K562 (cell line): ENCODE results near the gene CHCHD6. TPM values are rescaled to one million over a fixed set of nuclear protein-coding genes. Genes with fewer than 3 reads are reported as not detected.

Experiments
- ATAC-seq: fragments of 200-7000 bp; cut with Tn5 transposase; 3 replicates; pipeline ENCODE4 v1.9.1; 2020; ENCODE audit warnings: moderate library complexity
- BruUV-seq: library from RNA; stranded (reverse); fragments of 400-500 nt; replicated peaks from 2 replicates; lab custom pipeline; 2021; lab: Mats Ljungman, UMichigan
- CTCF ChIA-PET: fragments of 300-600 bp; formaldehyde crosslinking; extraction: SDS; loops from one replicate; lab custom pipeline; 2021; ENCODE audit warnings: low intra/inter-chr PET ratio; lab: Yijun Ruan, JAX
- POLR2A ChIA-PET: fragments of 300-600, 350-650 bp; sonication (Branson Sonifier 250); formaldehyde crosslinking; extraction: SDS; loops from one replicate; lab custom pipeline; 2021; ENCODE audit warnings: antibody characterized with exemption, inconsistent platforms; lab: Yijun Ruan, JAX
- DNase-seq, 4 experiments: peaks; one replicate each; pipeline versions ENCODE4 v3.0.0 to v3.0.0-alpha.2; 2011 to 2018; ENCODE audit warnings: low spot score in 3 of 4, mixed read lengths in 3 of 4; ENCODE audit errors: extremely low read depth in 1 of 4
- FAIRE-seq: peaks from 2 replicates; lab custom pipeline; 2011; peaks lifted over from hg19 to GRCh38; lab: Jason Lieb, UNC
- H2AFZ ChIP-seq: 2 replicates; pipeline ENCODE4 v1.6.0; 2011; ENCODE audit warnings: low read depth, low read length, control low read depth, inconsistent platforms
- H3K27ac ChIP-seq: fragments of 200-600 bp; 3 replicates; pipeline ENCODE4 v1.8.0; 2011; ENCODE audit warnings: low read depth, mild to moderate bottlenecking, control low read depth, inconsistent platforms, low read length, moderate library complexity, mixed read lengths; ENCODE audit errors: extremely low read depth
- H3K27me3 ChIP-seq, 2 experiments: fragments of 300-600 bp in 1 of 2; 2 replicates in 1 of 2; 3 replicates in 1 of 2; pipeline versions ENCODE4 v1.6.0 to v1.8.0; 2011; ENCODE audit warnings: inconsistent platforms in 2 of 2, low read length in 2 of 2, mild to moderate bottlenecking in 1 of 2, mixed read lengths in 1 of 2, moderate library complexity in 1 of 2; ENCODE audit not compliant: control insufficient read depth in 2 of 2, insufficient read depth in 2 of 2
- H3K36me3 ChIP-seq: fragments of 300-600 bp; 3 replicates; pipeline ENCODE4 v1.8.0; 2011; ENCODE audit warnings: mild to moderate bottlenecking, low read length, inconsistent platforms; ENCODE audit not compliant: control insufficient read depth, insufficient read depth
- H3K4me1 ChIP-seq, 2 experiments: fragments of 200-600 bp in 1 of 2; replicated peaks in 1 of 2; 2 replicates in 1 of 2; 3 replicates in 1 of 2; pipeline versions ENCODE4 v1.5.1 to v1.8.0; 2011; ENCODE audit warnings: inconsistent platforms in 2 of 2, low read length in 2 of 2, mild to moderate bottlenecking in 1 of 2, mixed read lengths in 1 of 2, moderate library complexity in 1 of 2; ENCODE audit not compliant: control insufficient read depth in 2 of 2, insufficient read depth in 2 of 2
- H3K4me2 ChIP-seq: 2 replicates; pipeline ENCODE4 v1.6.1; 2011; ENCODE audit warnings: low read length, control low read depth, inconsistent platforms, mixed read lengths; ENCODE audit not compliant: insufficient read depth
- H3K4me3 ChIP-seq: fragments of 200-600 bp; sonication (generic), shearing (Covaris generic); 2 replicates; pipeline ENCODE4 v1.5.1; 2016; ENCODE audit warnings: control low read depth, inconsistent platforms
- H3K79me2 ChIP-seq: fragments of 200-600 bp; 3 replicates; pipeline ENCODE4 v1.8.0; 2011; ENCODE audit warnings: low read length, inconsistent platforms; ENCODE audit not compliant: control insufficient read depth, insufficient read depth
- H3K9ac ChIP-seq, 2 experiments: 2 replicates each; pipeline versions ENCODE4 v1.6.0 to v1.6.1; 2011; ENCODE audit warnings: low read depth in 2 of 2, low read length in 2 of 2, control low read depth in 1 of 2, inconsistent platforms in 1 of 2, mild to moderate bottlenecking in 1 of 2, mixed read lengths in 1 of 2; ENCODE audit not compliant: insufficient read depth in 1 of 2
- H3K9me1 ChIP-seq: one replicate; pipeline ENCODE4 v1.6.0; 2011; ENCODE audit warnings: inconsistent platforms, mild to moderate bottlenecking, low read length, moderate library complexity; ENCODE audit not compliant: control insufficient read depth, insufficient read depth
- H3K9me3 ChIP-seq: replicated peaks from 2 replicates; pipeline ENCODE4 v1.5.1; 2011; ENCODE audit warnings: low read depth, low read length, inconsistent platforms; ENCODE audit not compliant: control insufficient read depth, insufficient read depth
- H4K20me1 ChIP-seq: replicated peaks from 2 replicates; pipeline ENCODE4 v1.6.1; 2011; ENCODE audit warnings: low read length, inconsistent platforms, mixed read lengths; ENCODE audit not compliant: control insufficient read depth, insufficient read depth
- AFF1 ChIP-seq, 2 experiments: fragments of 450-650 bp; IDR thresholded peaks; 2 replicates each; pipeline ENCODE4 v1.6.1; 2018; ENCODE audit warnings: mild to moderate bottlenecking in 2 of 2, low read depth in 1 of 2; ENCODE audit not compliant: partially characterized antibody in 2 of 2
- CEBPB ChIP-seq: fragments of 450-650 bp; IDR thresholded peaks from 2 replicates; pipeline ENCODE4 v1.6.1; 2016; ENCODE audit warnings: missing genetic modification characterization, missing compliant biosample characterization
- FOXP1 ChIP-seq: sonication (generic); formaldehyde crosslinking; IDR thresholded peaks from 2 replicates; pipeline ENCODE4 v1.8.0; 2022; ENCODE audit warnings: mild to moderate bottlenecking, missing genetic modification reagents
- MAX ChIP-seq: sonication (generic); formaldehyde crosslinking; IDR thresholded peaks from 2 replicates; pipeline ENCODE4 v1.9.0; 2022; ENCODE audit warnings: mild to moderate bottlenecking, missing genetic modification reagents
- RUNX1 ChIP-seq: sonication (generic); IDR thresholded peaks from 2 replicates; pipeline ENCODE4 v1.6.1; 2016; ENCODE audit warnings: antibody characterized with exemption, low read depth
- ZBTB33 ChIP-seq: sonication (generic); formaldehyde crosslinking; IDR thresholded peaks from 2 replicates; pipeline ENCODE4 v1.8.1; 2023; ENCODE audit warnings: mild to moderate bottlenecking, missing genetic modification reagents
- ZNF431 ChIP-seq: sonication (generic); formaldehyde crosslinking; IDR thresholded peaks from 2 replicates; pipeline ENCODE4 v1.8.0; 2022; ENCODE audit warnings: mild to moderate bottlenecking, missing genetic modification reagents
- ZNF445 ChIP-seq: fragments of 250-450 bp; sonication (Bioruptor Pico); IDR thresholded peaks from 2 replicates; pipeline ENCODE4 v1.4.0; 2020; ENCODE audit warnings: low read depth, mild to moderate bottlenecking, moderate library complexity
- WGBS: fragments of 100-300 bp; shearing (Covaris generic); methylation state at CpG from one replicate; pipeline ENCODE4 v1.1.6; 2016; ENCODE audit warnings: low coverage, mixed read lengths; ENCODE audit not compliant: insufficient coverage; ENCODE audit errors: missing lambda C conversion rate; 5-methylcytosine and 5-hydroxymethylcytosine counted together
- in situ Hi-C: fragments of 300-500 bp; cut with MboI; formaldehyde crosslinking; loops from 4 replicates; pipeline ENCODE4 v1.15.0; 2018; ENCODE audit warnings: inconsistent platforms, mixed read lengths
- intact Hi-C: fragments of 100-400 bp; cut with micrococcal nuclease; formaldehyde crosslinking; loops from 2 replicates; pipeline ENCODE4 v1.14.2; 2022
- polyA plus RNA-seq, 8 experiments: library from polyadenylated mRNA; depleted of rRNA in 4 of 8; stranded (reverse) in 5 of 8; unstranded in 3 of 8; fragments of >200 nt; fragmentation: Nextera tagmentation in 2 of 8; fragmentation: Illumina TruSeq in 1 of 8; extraction: Ambion mirVana in 2 of 8; extraction: Trizol in 1 of 8; gene quantifications; 2 replicates each; pipeline versions ENCODE4 v1.2.1 to v1.2.3, GENCODE V29; 2011 to 2014; ENCODE audit warnings: inconsistent platforms in 1 of 8, missing spikeins in 1 of 8
- total RNA-seq, 7 experiments: library from RNA; depleted of rRNA in 6 of 7; stranded (reverse); fragments of >200 nt in 6 of 7; fragmentation: Illumina TruSeq in 2 of 7; extraction: Trizol in 2 of 7; gene quantifications; 2 replicates each; pipeline versions ENCODE4 v1.2.1 to v1.2.3, GENCODE V29; 2011 to 2021; ENCODE audit warnings: low replicate concordance in 1 of 7

The CHCHD6 gene
- total and polyA plus RNA-seq, 9 of the 15 experiments (the other 6 are each of a cell fraction or from before 2014, with no cell fraction given) = 4.6 to 18.6 (median 10.9) TPM

- H3K9ac ChIP-seq = no peak overlapping the region
- H3K4me2 ChIP-seq = no peak overlapping the region
- WGBS = 4% methylated on average over 4 of the region's 4 CpGs
- H4K20me1 ChIP-seq = no peaks in the 10 kb centered on the region
- no peak for DNase-seq
- no peak overlapping the region for H2AFZ ChIP-seq
- H3K4me1 ChIP-seq = peaks cover 0 to 10% of the 10 kb centered on the region in 2 experiments; a peak in 2 of 5 replicates
- H3K27me3 ChIP-seq = peaks cover 0 to 23% of the 10 kb centered on the region in 2 experiments; a peak in 2 of 5 replicates
- H3K9me3 ChIP-seq = no peaks in the 10 kb centered on the region
- in situ Hi-C loops = no loop called here
- H3K36me3 ChIP-seq = no peaks in the 10 kb centered on the region
- intact Hi-C loops = loop anchor here (10.0 kb wide), 1 partner anchor 304 kb away; the partner anchor contains the start of gene PLXNA1
- no peak overlapping the region for H3K27ac ChIP-seq
- no TSS peak for BruUV-seq
- no peak for TF ChIP-seq ZNF431
- TF ChIP-seq FOXP1 (CRISPR knock-in tag) = no peak
- no peak for TF ChIP-seq CEBPB
- POLR2A ChIA-PET = interaction anchor here (0.7 kb wide), 1 partner anchor 130 kb away, joined by 3 read pairs; no protein-coding TSS in a partner anchor
- no peaks in the 10 kb centered on the region for H3K9me1 ChIP-seq
- no peak for FAIRE-seq
- CTCF ChIA-PET = no interaction called here
- no peak for ATAC-seq
- no peaks in the 10 kb centered on the region for H3K79me2 ChIP-seq
- H3K4me3 ChIP-seq = no peak overlapping the region
These were observed 23.4 kb upstream of the CHCHD6 start for GRCh38 chr3:126680667-126681055.

GRCh38 chr3:126682009-126682408, 22.0 kb upstream of the CHCHD6 start:
- in situ Hi-C loops (no loop called here), intact Hi-C loops (loop anchor here (10.0 kb wide), 1 partner anchor 303 kb away; the partner anchor contains the start of gene PLXNA1)
- no peaks in the 10 kb centered on the region for H3K9me1 ChIP-seq
- H3K27me3 ChIP-seq = peaks cover 0 to 23% of the 10 kb centered on the region in 2 experiments; a peak in 2 of 5 replicates
- no peak overlapping the region for H3K27ac ChIP-seq
- BruUV-seq = no TSS peak
- H3K36me3 ChIP-seq = no peaks in the 10 kb centered on the region
- H3K4me3 ChIP-seq = no peak overlapping the region
- no peak for DNase-seq
- H3K4me2 ChIP-seq = no peak overlapping the region
- ATAC-seq = no peak
- no peak overlapping the region for H3K9ac ChIP-seq
- H3K4me1 ChIP-seq = peaks cover 0 to 10% of the 10 kb centered on the region in 2 experiments; a peak in 2 of 5 replicates
- H3K9me3 ChIP-seq = no peaks in the 10 kb centered on the region
- H3K79me2 ChIP-seq = no peaks in the 10 kb centered on the region
- no peak overlapping the region for H2AFZ ChIP-seq
- POLR2A ChIA-PET = interaction anchor here (0.6 kb wide), 2 partner anchors 9 to 15 kb away, joined by 3 read pairs; no protein-coding TSS in a partner anchor
- FAIRE-seq = no peak
- CTCF ChIA-PET = no interaction called here
- WGBS = 0% methylated on average over 2 of the region's 2 CpGs
- H4K20me1 ChIP-seq = no peaks in the 10 kb centered on the region
- TF ChIP-seq AFF1 (IDR thresholded peaks at IDR 0.05; ENCODE audit: low read depth in 1 of 2, partially characterized antibody in 2 of 2) (no peak), ZNF445 (CRISPR knock-in tag) (no peak), RUNX1 (no peak), MAX (no peak), ZBTB33 (CRISPR knock-in tag) (no peak)
